ENCODE measurements around the gene DHCR7. TPM values are rescaled to one million over a fixed set of nuclear protein-coding genes. Genes with fewer than 3 reads are reported as not detected.

The DHCR7 gene
- total and polyA plus RNA-seq, 2 experiments from 2014 or later: 84.0 to 166 TPM

DNA sequence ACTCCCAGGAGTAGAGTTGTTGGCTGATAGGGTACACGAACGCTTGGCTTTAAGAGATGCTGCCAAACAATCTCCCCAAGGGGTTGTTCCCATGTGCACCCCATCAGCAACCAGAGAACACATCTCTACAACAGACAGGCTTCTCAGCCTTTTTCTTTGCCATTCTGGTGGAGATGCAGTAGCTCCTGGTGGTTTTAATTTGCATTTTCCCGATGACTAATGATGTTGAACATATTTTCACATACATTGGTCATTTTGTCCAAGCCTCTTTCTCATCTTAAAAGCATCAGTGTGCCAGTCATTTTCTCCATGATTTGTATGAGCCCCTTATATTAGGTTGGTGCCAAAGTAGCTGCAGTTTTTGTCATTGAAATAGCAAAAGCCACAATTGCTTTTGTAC is 21.8 kb downstream of the DHCR7 start (continued):
- TF ChIP-seq, protein P1, sequence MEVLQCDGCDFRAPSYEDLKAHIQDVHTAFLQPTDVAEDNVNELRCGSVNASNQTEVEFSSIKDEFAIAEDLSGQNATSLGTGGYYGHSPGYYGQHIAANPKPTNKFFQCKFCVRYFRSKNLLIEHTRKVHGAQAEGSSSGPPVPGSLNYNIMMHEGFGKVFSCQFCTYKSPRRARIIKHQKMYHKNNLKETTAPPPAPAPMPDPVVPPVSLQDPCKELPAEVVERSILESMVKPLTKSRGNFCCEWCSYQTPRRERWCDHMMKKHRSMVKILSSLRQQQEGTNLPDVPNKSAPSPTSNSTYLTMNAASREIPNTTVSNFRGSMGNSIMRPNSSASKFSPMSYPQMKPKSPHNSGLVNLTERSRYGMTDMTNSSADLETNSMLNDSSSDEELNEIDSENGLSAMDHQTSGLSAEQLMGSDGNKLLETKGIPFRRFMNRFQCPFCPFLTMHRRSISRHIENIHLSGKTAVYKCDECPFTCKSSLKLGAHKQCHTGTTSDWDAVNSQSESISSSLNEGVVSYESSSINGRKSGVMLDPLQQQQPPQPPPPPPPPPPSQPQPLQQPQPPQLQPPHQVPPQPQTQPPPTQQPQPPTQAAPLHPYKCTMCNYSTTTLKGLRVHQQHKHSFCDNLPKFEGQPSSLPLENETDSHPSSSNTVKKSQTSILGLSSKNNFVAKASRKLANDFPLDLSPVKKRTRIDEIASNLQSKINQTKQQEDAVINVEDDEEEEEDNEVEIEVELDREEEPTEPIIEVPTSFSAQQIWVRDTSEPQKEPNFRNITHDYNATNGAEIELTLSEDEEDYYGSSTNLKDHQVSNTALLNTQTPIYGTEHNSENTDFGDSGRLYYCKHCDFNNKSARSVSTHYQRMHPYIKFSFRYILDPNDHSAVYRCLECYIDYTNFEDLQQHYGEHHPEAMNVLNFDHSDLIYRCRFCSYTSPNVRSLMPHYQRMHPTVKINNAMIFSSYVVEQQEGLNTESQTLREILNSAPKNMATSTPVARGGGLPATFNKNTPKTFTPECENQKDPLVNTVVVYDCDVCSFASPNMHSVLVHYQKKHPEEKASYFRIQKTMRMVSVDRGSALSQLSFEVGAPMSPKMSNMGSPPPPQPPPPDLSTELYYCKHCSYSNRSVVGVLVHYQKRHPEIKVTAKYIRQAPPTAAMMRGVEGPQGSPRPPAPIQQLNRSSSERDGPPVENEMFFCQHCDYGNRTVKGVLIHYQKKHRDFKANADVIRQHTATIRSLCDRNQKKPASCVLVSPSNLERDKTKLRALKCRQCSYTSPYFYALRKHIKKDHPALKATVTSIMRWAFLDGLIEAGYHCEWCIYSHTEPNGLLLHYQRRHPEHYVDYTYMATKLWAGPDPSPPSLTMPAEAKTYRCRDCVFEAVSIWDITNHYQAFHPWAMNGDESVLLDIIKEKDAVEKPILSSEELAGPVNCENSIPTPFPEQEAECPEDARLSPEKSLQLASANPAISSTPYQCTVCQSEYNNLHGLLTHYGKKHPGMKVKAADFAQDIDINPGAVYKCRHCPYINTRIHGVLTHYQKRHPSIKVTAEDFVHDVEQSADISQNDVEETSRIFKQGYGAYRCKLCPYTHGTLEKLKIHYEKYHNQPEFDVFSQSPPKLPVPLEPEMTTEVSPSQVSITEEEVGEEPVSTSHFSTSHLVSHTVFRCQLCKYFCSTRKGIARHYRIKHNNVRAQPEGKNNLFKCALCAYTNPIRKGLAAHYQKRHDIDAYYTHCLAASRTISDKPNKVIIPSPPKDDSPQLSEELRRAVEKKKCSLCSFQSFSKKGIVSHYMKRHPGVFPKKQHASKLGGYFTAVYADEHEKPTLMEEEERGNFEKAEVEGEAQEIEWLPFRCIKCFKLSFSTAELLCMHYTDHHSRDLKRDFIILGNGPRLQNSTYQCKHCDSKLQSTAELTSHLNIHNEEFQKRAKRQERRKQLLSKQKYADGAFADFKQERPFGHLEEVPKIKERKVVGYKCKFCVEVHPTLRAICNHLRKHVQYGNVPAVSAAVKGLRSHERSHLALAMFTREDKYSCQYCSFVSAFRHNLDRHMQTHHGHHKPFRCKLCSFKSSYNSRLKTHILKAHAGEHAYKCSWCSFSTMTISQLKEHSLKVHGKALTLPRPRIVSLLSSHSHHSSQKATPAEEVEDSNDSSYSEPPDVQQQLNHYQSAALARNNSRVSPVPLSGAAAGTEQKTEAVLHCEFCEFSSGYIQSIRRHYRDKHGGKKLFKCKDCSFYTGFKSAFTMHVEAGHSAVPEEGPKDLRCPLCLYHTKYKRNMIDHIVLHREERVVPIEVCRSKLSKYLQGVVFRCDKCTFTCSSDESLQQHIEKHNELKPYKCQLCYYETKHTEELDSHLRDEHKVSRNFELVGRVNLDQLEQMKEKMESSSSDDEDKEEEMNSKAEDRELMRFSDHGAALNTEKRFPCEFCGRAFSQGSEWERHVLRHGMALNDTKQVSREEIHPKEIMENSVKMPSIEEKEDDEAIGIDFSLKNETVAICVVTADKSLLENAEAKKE (CRISPR knock-in tag; IDR thresholded peaks at IDR 0.05): no peak
- TF ChIP-seq, protein P2, sequence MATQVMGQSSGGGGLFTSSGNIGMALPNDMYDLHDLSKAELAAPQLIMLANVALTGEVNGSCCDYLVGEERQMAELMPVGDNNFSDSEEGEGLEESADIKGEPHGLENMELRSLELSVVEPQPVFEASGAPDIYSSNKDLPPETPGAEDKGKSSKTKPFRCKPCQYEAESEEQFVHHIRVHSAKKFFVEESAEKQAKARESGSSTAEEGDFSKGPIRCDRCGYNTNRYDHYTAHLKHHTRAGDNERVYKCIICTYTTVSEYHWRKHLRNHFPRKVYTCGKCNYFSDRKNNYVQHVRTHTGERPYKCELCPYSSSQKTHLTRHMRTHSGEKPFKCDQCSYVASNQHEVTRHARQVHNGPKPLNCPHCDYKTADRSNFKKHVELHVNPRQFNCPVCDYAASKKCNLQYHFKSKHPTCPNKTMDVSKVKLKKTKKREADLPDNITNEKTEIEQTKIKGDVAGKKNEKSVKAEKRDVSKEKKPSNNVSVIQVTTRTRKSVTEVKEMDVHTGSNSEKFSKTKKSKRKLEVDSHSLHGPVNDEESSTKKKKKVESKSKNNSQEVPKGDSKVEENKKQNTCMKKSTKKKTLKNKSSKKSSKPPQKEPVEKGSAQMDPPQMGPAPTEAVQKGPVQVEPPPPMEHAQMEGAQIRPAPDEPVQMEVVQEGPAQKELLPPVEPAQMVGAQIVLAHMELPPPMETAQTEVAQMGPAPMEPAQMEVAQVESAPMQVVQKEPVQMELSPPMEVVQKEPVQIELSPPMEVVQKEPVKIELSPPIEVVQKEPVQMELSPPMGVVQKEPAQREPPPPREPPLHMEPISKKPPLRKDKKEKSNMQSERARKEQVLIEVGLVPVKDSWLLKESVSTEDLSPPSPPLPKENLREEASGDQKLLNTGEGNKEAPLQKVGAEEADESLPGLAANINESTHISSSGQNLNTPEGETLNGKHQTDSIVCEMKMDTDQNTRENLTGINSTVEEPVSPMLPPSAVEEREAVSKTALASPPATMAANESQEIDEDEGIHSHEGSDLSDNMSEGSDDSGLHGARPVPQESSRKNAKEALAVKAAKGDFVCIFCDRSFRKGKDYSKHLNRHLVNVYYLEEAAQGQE (IDR thresholded peaks at IDR 0.05; ENCODE audit: unreplicated experiment): no peak
- no peak for TF ChIP-seq POLR2AphosphoS5 (IDR thresholded peaks at IDR 0.05; ENCODE audit: low read depth)
- no peak for TF ChIP-seq EZH2phosphoT487 (IDR thresholded peaks at IDR 0.05; ENCODE audit: unreplicated experiment)
- no peak for TF ChIP-seq ZNF331 (CRISPR knock-in tag; IDR thresholded peaks at IDR 0.05; ENCODE audit: low read depth)

DNA sequence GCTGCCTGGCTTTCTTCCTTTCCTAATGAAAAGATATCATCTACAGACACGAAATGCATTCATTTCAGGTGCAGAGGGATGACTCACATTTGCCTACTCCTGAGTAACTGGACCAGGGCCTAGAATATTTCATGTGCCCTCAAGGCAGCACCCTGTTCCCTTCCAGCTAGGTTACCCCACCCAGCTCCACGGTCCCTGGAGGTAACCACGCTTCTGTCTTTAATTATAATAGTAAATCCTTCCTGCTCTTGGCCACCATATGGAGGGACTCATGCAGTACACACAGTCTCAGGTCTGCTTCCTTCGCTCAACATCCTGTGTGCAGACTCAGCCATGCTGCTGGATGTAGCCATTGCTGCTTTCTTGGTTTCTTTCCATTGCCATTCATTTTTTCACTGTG is 22.3 kb downstream of the DHCR7 start:
- Mint-ChIP-seq H3K4me3 (no peak overlapping the region), H3K36me3 (ENCODE audit: low read depth) (no peaks in the 10 kb centered on the region; the same call in 2 of the 3 replicates), H3K27me3 (ENCODE audit: insufficient read depth, low read depth, poor library complexity) (peaks cover 12% of the 10 kb centered on the region), H3K27ac (no peak overlapping the region), H3K9me3 (peaks cover 4% of the 10 kb centered on the region; the same call in 1 of the 3 replicates), H3K4me1 (peaks cover 4% of the 10 kb centered on the region; the same call in 2 of the 3 replicates)
- H3K27ac ChIP-seq (ENCODE audit: low read depth): no peak overlapping the region
- no peak; the same call in 2 of the 3 replicates for ATAC-seq
- no peak overlapping the region for H3K4me2 ChIP-seq
- H2AFZ ChIP-seq: no peak overlapping the region
- no peak overlapping the region for H3K4me3 ChIP-seq
- DNase-seq (ENCODE audit: low spot score): no peak
- H4K20me1 ChIP-seq (replicated peaks; ENCODE audit: insufficient read depth): no peaks in the 10 kb centered on the region
- H3K79me2 ChIP-seq (replicated peaks; ENCODE audit: insufficient read depth): no peaks in the 10 kb centered on the region
- no peaks in the 10 kb centered on the region for H3F3A ChIP-seq (replicated peaks; ENCODE audit: low read depth)
- no peaks in the 10 kb centered on the region for H3K27me3 ChIP-seq (ENCODE audit: insufficient read depth)
- H3K36me3 ChIP-seq (ENCODE audit: insufficient read depth): no peaks in the 10 kb centered on the region
- H3K9me2 ChIP-seq (ENCODE audit: insufficient read depth): peaks cover 4% of the 10 kb centered on the region; the same call in 1 of the 2 replicates
- no peaks in the 10 kb centered on the region for H3K4me1 ChIP-seq (ENCODE audit: insufficient read depth)
- no peak for TF ChIP-seq EZH2phosphoT487 (IDR thresholded peaks at IDR 0.05; ENCODE audit: unreplicated experiment)
- TF ChIP-seq CREB1 (CRISPR knock-in tag; IDR thresholded peaks at IDR 0.05; ENCODE audit: low read depth): no peak
- TF ChIP-seq EZH2 (IDR thresholded peaks at IDR 0.05; ENCODE audit: low read depth, unreplicated experiment): no peak
- no peak for TF ChIP-seq ZNF331 (CRISPR knock-in tag; IDR thresholded peaks at IDR 0.05; ENCODE audit: low read depth)
- TF ChIP-seq, protein P2 (IDR thresholded peaks at IDR 0.05; ENCODE audit: unreplicated experiment): no peak
- TF ChIP-seq ZNF114 (CRISPR knock-in tag; IDR thresholded peaks at IDR 0.05): no peak
- TF ChIP-seq, protein P3, sequence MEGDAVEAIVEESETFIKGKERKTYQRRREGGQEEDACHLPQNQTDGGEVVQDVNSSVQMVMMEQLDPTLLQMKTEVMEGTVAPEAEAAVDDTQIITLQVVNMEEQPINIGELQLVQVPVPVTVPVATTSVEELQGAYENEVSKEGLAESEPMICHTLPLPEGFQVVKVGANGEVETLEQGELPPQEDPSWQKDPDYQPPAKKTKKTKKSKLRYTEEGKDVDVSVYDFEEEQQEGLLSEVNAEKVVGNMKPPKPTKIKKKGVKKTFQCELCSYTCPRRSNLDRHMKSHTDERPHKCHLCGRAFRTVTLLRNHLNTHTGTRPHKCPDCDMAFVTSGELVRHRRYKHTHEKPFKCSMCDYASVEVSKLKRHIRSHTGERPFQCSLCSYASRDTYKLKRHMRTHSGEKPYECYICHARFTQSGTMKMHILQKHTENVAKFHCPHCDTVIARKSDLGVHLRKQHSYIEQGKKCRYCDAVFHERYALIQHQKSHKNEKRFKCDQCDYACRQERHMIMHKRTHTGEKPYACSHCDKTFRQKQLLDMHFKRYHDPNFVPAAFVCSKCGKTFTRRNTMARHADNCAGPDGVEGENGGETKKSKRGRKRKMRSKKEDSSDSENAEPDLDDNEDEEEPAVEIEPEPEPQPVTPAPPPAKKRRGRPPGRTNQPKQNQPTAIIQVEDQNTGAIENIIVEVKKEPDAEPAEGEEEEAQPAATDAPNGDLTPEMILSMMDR (conservative IDR thresholded peaks at IDR 0.05; ENCODE audit: low read depth in 2 of 2): no peak
- no peak for TF ChIP-seq POLR2AphosphoS5 (IDR thresholded peaks at IDR 0.05; ENCODE audit: low read depth)

Data from GM23338 (cell line).